ENCODE data around the gene NLRP7.
"Not testable (repeated sequence)": the region's sequence is repeated elsewhere in the genome, so short reads cannot be mapped to it uniquely, and the experiment has no call there.

NLRP7 gene

GRCh38 chr19:54939538-54939937, 7.8 kb downstream of the NLRP7 start:
- not testable (repeated sequence) for H3K27me3 ChIP-seq (ENCODE audit: control insufficient read depth in 1 of 2, insufficient read depth in 1 of 2, low read length in 2 of 2); H3K36me3 ChIP-seq (ENCODE audit: control insufficient read depth in 1 of 2, insufficient read depth in 2 of 2, low read depth in 1 of 2, low read length in 2 of 2); H2AFZ ChIP-seq (ENCODE audit: low read depth, low read length); H3K4ac ChIP-seq (ENCODE audit: low read depth in 1 of 2, low read length in 2 of 2); H3K9me3 ChIP-seq (ENCODE audit: control insufficient read depth, low read length); H4K8ac ChIP-seq (ENCODE audit: low read length); H2BK5ac ChIP-seq (ENCODE audit: low read depth, low read length, poor library complexity, severe bottlenecking); H2BK15ac ChIP-seq (ENCODE audit: low read depth, poor library complexity, severe bottlenecking); H2BK120ac ChIP-seq (ENCODE audit: low read depth, low read length); H2AK5ac ChIP-seq (ENCODE audit: low read length, severe bottlenecking); H4K91ac ChIP-seq (ENCODE audit: low read length); H3K23ac ChIP-seq (ENCODE audit: low read length in 2 of 2); H3K79me1 ChIP-seq (replicated peaks; ENCODE audit: low read length, poor library complexity, severe bottlenecking); H3K18ac ChIP-seq (ENCODE audit: low read depth in 1 of 2, low read length in 2 of 2); H3K4me1 ChIP-seq (ENCODE audit: control insufficient read depth, insufficient read depth, low read depth, low read length); H3K27ac ChIP-seq (ENCODE audit: low read length, poor library complexity, severe bottlenecking); H3K14ac ChIP-seq (ENCODE audit: low read length in 2 of 2); H2BK12ac ChIP-seq (ENCODE audit: low read length in 2 of 2); H3K9ac ChIP-seq (ENCODE audit: low read length); H3K4me2 ChIP-seq (ENCODE audit: low read length, poor library complexity, severe bottlenecking); H3K4me3 ChIP-seq (ENCODE audit: insufficient read depth in 1 of 2, low read depth in 1 of 2, low read length in 2 of 2); DNase-seq
- WGBS, result 83% methylated on average over 7 of the region's 28 CpGs

DNA sequence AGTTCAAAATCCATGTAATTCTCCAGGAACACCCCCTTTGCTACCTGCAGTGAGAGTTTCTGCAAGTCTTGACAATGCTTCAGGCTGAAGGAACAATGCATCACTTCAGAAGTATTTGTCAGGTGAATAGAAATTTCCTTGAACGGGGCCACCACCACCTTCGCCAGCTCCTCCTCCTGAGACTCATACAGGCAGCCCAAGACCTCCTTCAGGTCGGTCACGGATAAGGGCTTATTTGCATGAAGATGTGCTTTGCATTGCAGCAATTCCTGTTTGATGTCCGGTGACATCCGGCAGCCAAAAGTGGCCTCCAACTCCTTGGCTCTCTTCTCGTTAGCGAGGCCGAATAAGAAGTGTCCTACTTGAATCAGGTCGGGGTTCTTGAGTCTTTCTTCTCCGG, 8.4 kb downstream of the NLRP7 start:
- Histone ChIP-seq H3K79me1 (replicated peaks; ENCODE audit: low read length, poor library complexity, severe bottlenecking) (no peaks in the 10 kb centered on the region), H3K14ac (ENCODE audit: low read length in 2 of 2) (no peak overlapping the region), H3K36me3 (ENCODE audit: control insufficient read depth in 1 of 2, insufficient read depth in 2 of 2, low read depth in 1 of 2, low read length in 2 of 2) (no peaks in the 10 kb centered on the region)

DNA sequence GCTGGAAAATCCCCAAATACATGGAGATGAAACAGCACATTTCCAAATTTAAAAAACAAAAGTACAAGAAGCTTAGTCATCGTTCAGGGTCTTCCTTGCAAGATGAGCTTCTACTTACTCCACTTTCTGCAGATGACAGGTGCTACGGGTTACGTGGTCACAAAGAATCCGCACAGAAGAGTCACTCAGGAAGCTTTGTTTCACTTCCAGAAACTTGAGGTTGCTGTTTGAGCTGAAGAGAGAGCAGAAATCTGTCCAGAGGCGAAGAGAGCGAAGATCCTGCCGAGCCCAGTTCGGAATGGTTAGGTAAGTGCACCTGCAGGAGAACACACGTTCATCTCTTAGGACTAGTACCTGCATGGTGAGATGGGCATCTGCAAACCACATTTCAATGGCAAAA, 9.4 kb downstream of the NLRP7 start:
- Histone ChIP-seq H3K36me3 (ENCODE audit: control insufficient read depth in 1 of 2, insufficient read depth in 2 of 2, low read depth in 1 of 2, low read length in 2 of 2) (no peaks in the 10 kb centered on the region), H3K9ac (ENCODE audit: low read length) (no peak overlapping the region), H2BK120ac (ENCODE audit: low read depth, low read length) (no peak overlapping the region), H3K27ac (ENCODE audit: low read length, poor library complexity, severe bottlenecking) (no peak overlapping the region), H2BK5ac (ENCODE audit: low read depth, low read length, poor library complexity, severe bottlenecking) (no peak overlapping the region), H3K14ac (ENCODE audit: low read length in 2 of 2) (no peak overlapping the region), H3K18ac (ENCODE audit: low read depth in 1 of 2, low read length in 2 of 2) (no peak overlapping the region), H2BK12ac (ENCODE audit: low read length in 2 of 2) (no peak overlapping the region), H3K4me3 (ENCODE audit: insufficient read depth in 1 of 2, low read depth in 1 of 2, low read length in 2 of 2) (no peak overlapping the region), H4K8ac (ENCODE audit: low read length) (no peak overlapping the region), H4K91ac (ENCODE audit: low read length) (no peak overlapping the region), H3K4me1 (ENCODE audit: control insufficient read depth, insufficient read depth, low read depth, low read length) (no peaks in the 10 kb centered on the region), H3K23ac (ENCODE audit: low read length in 2 of 2) (no peak overlapping the region), H3K9me3 (ENCODE audit: control insufficient read depth, low read length) (no peaks in the 10 kb centered on the region), H2BK15ac (ENCODE audit: low read depth, poor library complexity, severe bottlenecking) (no peak overlapping the region), H3K4ac (ENCODE audit: low read depth in 1 of 2, low read length in 2 of 2) (no peak overlapping the region), H2AFZ (ENCODE audit: low read depth, low read length) (no peak overlapping the region), H3K79me1 (replicated peaks; ENCODE audit: low read length, poor library complexity, severe bottlenecking) (no peaks in the 10 kb centered on the region), H2AK5ac (ENCODE audit: low read length, severe bottlenecking) (no peak overlapping the region), H3K4me2 (ENCODE audit: low read length, poor library complexity, severe bottlenecking) (no peak overlapping the region), H3K27me3 (ENCODE audit: control insufficient read depth in 1 of 2, insufficient read depth in 1 of 2, low read length in 2 of 2) (no peaks in the 10 kb centered on the region)
- WGBS, result 76% methylated on average over 9 of the region's 9 CpGs
- DNase-seq, result no peak

More for the DNA sequence above, 8.4 kb downstream of the NLRP7 start:
- no peak overlapping the region for H2BK12ac ChIP-seq (ENCODE audit: low read length in 2 of 2)
- WGBS, result 78% methylated on average over 11 of the region's 11 CpGs
- H2BK120ac ChIP-seq (ENCODE audit: low read depth, low read length), result no peak overlapping the region
- H2AFZ ChIP-seq (ENCODE audit: low read depth, low read length), result no peak overlapping the region
- no peaks in the 10 kb centered on the region for H3K9me3 ChIP-seq (ENCODE audit: control insufficient read depth, low read length)
- no peak overlapping the region for H3K4me3 ChIP-seq (ENCODE audit: insufficient read depth in 1 of 2, low read depth in 1 of 2, low read length in 2 of 2)
- no peak overlapping the region for H3K9ac ChIP-seq (ENCODE audit: low read length)
- H3K18ac ChIP-seq (ENCODE audit: low read depth in 1 of 2, low read length in 2 of 2), result no peak overlapping the region
- no peaks in the 10 kb centered on the region for H3K4me1 ChIP-seq (ENCODE audit: control insufficient read depth, insufficient read depth, low read depth, low read length)
- H2BK15ac ChIP-seq (ENCODE audit: low read depth, poor library complexity, severe bottlenecking), result no peak overlapping the region
- H2BK5ac ChIP-seq (ENCODE audit: low read depth, low read length, poor library complexity, severe bottlenecking), result no peak overlapping the region
- no peak overlapping the region for H2AK5ac ChIP-seq (ENCODE audit: low read length, severe bottlenecking)
- H4K8ac ChIP-seq (ENCODE audit: low read length), result no peak overlapping the region
- no peak for DNase-seq
- H3K23ac ChIP-seq (ENCODE audit: low read length in 2 of 2), result no peak overlapping the region
- H3K4ac ChIP-seq (ENCODE audit: low read depth in 1 of 2, low read length in 2 of 2), result no peak overlapping the region
- H3K27me3 ChIP-seq (ENCODE audit: control insufficient read depth in 1 of 2, insufficient read depth in 1 of 2, low read length in 2 of 2), result no peaks in the 10 kb centered on the region
- no peak overlapping the region for H3K4me2 ChIP-seq (ENCODE audit: low read length, poor library complexity, severe bottlenecking)
- no peak overlapping the region for H3K27ac ChIP-seq (ENCODE audit: low read length, poor library complexity, severe bottlenecking)
- no peak overlapping the region for H4K91ac ChIP-seq (ENCODE audit: low read length)

DNA sequence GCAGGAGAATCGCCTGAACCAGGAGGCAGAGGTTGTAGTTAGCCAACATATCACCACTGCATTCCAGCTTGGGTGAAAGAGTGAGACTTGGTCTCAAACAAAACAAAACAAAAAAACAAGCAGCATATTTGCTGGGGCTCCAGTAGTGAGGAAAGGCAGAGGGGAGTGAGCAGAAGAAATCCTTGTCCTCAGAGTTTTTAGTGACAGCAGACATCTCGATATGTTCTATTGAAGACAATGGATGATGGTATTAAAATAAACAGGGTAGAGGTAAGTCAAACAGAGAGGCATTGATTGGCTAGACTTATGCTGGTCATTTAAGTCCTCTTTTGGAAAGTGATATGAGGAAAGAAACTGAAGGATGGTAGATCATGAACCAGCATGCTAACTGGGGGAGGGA, 19.0 kb downstream of the NLRP7 start:
- Histone ChIP-seq H3K27ac (ENCODE audit: low read length, poor library complexity, severe bottlenecking) (no peak overlapping the region), H3K9ac (ENCODE audit: low read length) (no peak overlapping the region), H3K18ac (ENCODE audit: low read depth in 1 of 2, low read length in 2 of 2) (no peak overlapping the region), H3K27me3 (ENCODE audit: control insufficient read depth in 1 of 2, insufficient read depth in 1 of 2, low read length in 2 of 2) (no peaks in the 10 kb centered on the region), H4K8ac (ENCODE audit: low read length) (no peak overlapping the region), H3K9me3 (ENCODE audit: control insufficient read depth, low read length) (peaks cover 23% of the 10 kb centered on the region), H3K4me3 (ENCODE audit: insufficient read depth in 1 of 2, low read depth in 1 of 2, low read length in 2 of 2) (no peak overlapping the region), H3K4ac (ENCODE audit: low read depth in 1 of 2, low read length in 2 of 2) (no peak overlapping the region), H3K4me1 (ENCODE audit: control insufficient read depth, insufficient read depth, low read depth, low read length) (no peaks in the 10 kb centered on the region), H2BK5ac (ENCODE audit: low read depth, low read length, poor library complexity, severe bottlenecking) (no peak overlapping the region), H2BK12ac (ENCODE audit: low read length in 2 of 2) (no peak overlapping the region), H2AK5ac (ENCODE audit: low read length, severe bottlenecking) (no peak overlapping the region), H3K14ac (ENCODE audit: low read length in 2 of 2) (no peak overlapping the region), H4K91ac (ENCODE audit: low read length) (no peak overlapping the region), H3K4me2 (ENCODE audit: low read length, poor library complexity, severe bottlenecking) (no peak overlapping the region), H3K36me3 (ENCODE audit: control insufficient read depth in 1 of 2, insufficient read depth in 2 of 2, low read depth in 1 of 2, low read length in 2 of 2) (no peaks in the 10 kb centered on the region), H3K23ac (ENCODE audit: low read length in 2 of 2) (no peak overlapping the region), H2BK15ac (ENCODE audit: low read depth, poor library complexity, severe bottlenecking) (no peak overlapping the region), H3K79me1 (replicated peaks; ENCODE audit: low read length, poor library complexity, severe bottlenecking) (no peaks in the 10 kb centered on the region), H2BK120ac (ENCODE audit: low read depth, low read length) (no peak overlapping the region), H2AFZ (ENCODE audit: low read depth, low read length) (no peak overlapping the region)
- WGBS, result 96% methylated on average over 2 of the region's 2 CpGs
- peak; percentile 4 for DNase-seq
